Naive thymus-derived CD4-positive, alpha-beta T cell (primary cell): ENCODE results near the gene ABCA2. TPM values are rescaled to one million over a fixed set of nuclear protein-coding genes. Genes with fewer than 3 reads are reported as not detected.

Experiments used
- ATAC-seq: fragments of 150-1000 bp; cut with Tn5 transposase; 2 replicates; pipeline ENCODE4 v1.10.0; 2021; ENCODE audit warnings: mild to moderate bottlenecking, moderate library complexity
- CTCF ChIA-PET: fragments of 350-600 bp; sonication (Branson Sonifier 250); formaldehyde crosslinking; loops from one replicate; lab custom pipeline; 2021; ENCODE audit warnings: antibody characterized with exemption; lab: Charles Lee
- POLR2A ChIA-PET: fragments of 350-600 bp; sonication (Branson Sonifier 250); formaldehyde crosslinking; loops from one replicate; lab custom pipeline; 2021; ENCODE audit warnings: antibody characterized with exemption, inconsistent platforms; lab: Charles Lee
- DNase-seq, 9 donors: peaks; one replicate each; pipeline versions ENCODE4 v3.0.0 to v3.0.0-alpha.2; 2020 to 2022; ENCODE audit warnings: mixed read lengths in 1 of 9
- H3K27ac ChIP-seq: one replicate; pipeline ENCODE4 v1.7.0; 2013; ENCODE audit warnings: mild to moderate bottlenecking, low read depth, low read length, moderate library complexity
- H3K27me3 ChIP-seq, 2 donors: one replicate each; pipeline ENCODE4 v1.7.0; 2013; ENCODE audit warnings: low read length in 2 of 2, mild to moderate bottlenecking in 2 of 2, moderate library complexity in 2 of 2; ENCODE audit not compliant: control insufficient read depth in 2 of 2, insufficient read depth in 2 of 2
- H3K36me3 ChIP-seq, 3 experiments: 1 replicate in 2 of 3; 2 replicates in 1 of 3; pipeline ENCODE4 v1.7.0; 2013; ENCODE audit warnings: low read length in 3 of 3, mild to moderate bottlenecking in 3 of 3, moderate library complexity in 1 of 3; ENCODE audit not compliant: insufficient read depth in 3 of 3, control insufficient read depth in 2 of 3
- H3K4me1 ChIP-seq, 2 donors: one replicate each; pipeline ENCODE4 v1.7.0; 2013; ENCODE audit warnings: low read length in 2 of 2, mild to moderate bottlenecking in 2 of 2, moderate library complexity in 1 of 2; ENCODE audit not compliant: control insufficient read depth in 2 of 2, insufficient read depth in 2 of 2
- H3K4me3 ChIP-seq: 2 replicates; pipeline ENCODE4 v1.7.0; 2013; ENCODE audit warnings: mild to moderate bottlenecking, low read length
- H3K9me3 ChIP-seq, 3 experiments: 1 replicate in 2 of 3; 2 replicates in 1 of 3; pipeline ENCODE4 v1.7.0; 2013; ENCODE audit warnings: low read length in 3 of 3; ENCODE audit not compliant: control insufficient read depth in 2 of 3
- H3K27ac Mint-ChIP-seq, 9 donors: one replicate each; pipeline ENCODE4 v1.8.0; 2020 to 2022; ENCODE audit warnings: mixed read lengths in 9 of 9, mild to moderate bottlenecking in 8 of 9, moderate library complexity in 5 of 9, inconsistent platforms in 2 of 9
- H3K27me3 Mint-ChIP-seq, 5 donors: one replicate each; pipeline ENCODE4 v1.8.0; 2021 to 2022; ENCODE audit warnings: mixed read lengths in 5 of 5, mild to moderate bottlenecking in 1 of 5
- H3K36me3 Mint-ChIP-seq, 5 donors: one replicate each; pipeline ENCODE4 v1.8.0; 2020 to 2022; ENCODE audit warnings: mixed read lengths in 5 of 5, mild to moderate bottlenecking in 3 of 5, inconsistent platforms in 1 of 5
- H3K4me1 Mint-ChIP-seq, 7 donors: one replicate each; pipeline ENCODE4 v1.8.0; 2020 to 2022; ENCODE audit warnings: mixed read lengths in 7 of 7, mild to moderate bottlenecking in 3 of 7, inconsistent platforms in 1 of 7
- H3K4me3 Mint-ChIP-seq, 10 donors: one replicate each; pipeline ENCODE4 v1.8.0; 2020 to 2022; ENCODE audit warnings: mild to moderate bottlenecking in 10 of 10, mixed read lengths in 10 of 10, moderate library complexity in 6 of 10, inconsistent platforms in 2 of 10
- H3K9me3 Mint-ChIP-seq, 11 donors: one replicate each; pipeline ENCODE4 v1.8.0; 2020 to 2022; ENCODE audit warnings: mixed read lengths in 11 of 11, mild to moderate bottlenecking in 4 of 11, inconsistent platforms in 1 of 11, moderate library complexity in 1 of 11
- intact Hi-C, 2 donors: fragments of 100-400 bp; cut with micrococcal nuclease; formaldehyde crosslinking; loops; one replicate each; pipeline ENCODE4 v1.15.1; 2023
- polyA plus RNA-seq, 2 donors: library from polyadenylated mRNA; unstranded; fragments of 300-500 nt; fragmentation: Illumina TruSeq; gene quantifications; one replicate each; pipeline ENCODE4 v1.2.3, GENCODE V29; 2021
- total RNA-seq, 6 experiments: library from RNA in 5 of 6; stranded (reverse) in 5 of 6; gene quantifications; 1 replicate in 5 of 6; 2 replicates in 1 of 6; pipeline ENCODE4 v1.2.3 and lab custom pipeline; 2021 to 2026

ABCA2 gene
- total and polyA plus RNA-seq, 7 experiments from 2014 or later = 1.8 to 112 (median 25.1) TPM

GRCh38 chr9:136969774-136970173 lies 58.3 kb downstream of the ABCA2 start:
- Mint-ChIP-seq H3K4me1 (peaks cover 0 to 18% (median 13%) of the 10 kb centered on the region in 7 donors), H3K27ac (no peak overlapping the region), H3K36me3 (no peaks in the 10 kb centered on the region), H3K4me3 (no peak overlapping the region), H3K27me3 (peaks cover 0 to 4% (median 0%) of the 10 kb centered on the region in 5 donors), H3K9me3 (no peaks in the 10 kb centered on the region)
- ChIA-PET CTCF (no interaction called here), POLR2A (no interaction called here)
- Histone ChIP-seq H3K4me1 (peaks cover 12 to 24% of the 10 kb centered on the region in 2 donors), H3K36me3 (no peaks in the 10 kb centered on the region), H3K4me3 (no peak overlapping the region), H3K27me3 (no peaks in the 10 kb centered on the region), H3K27ac (no peak overlapping the region), H3K9me3 (no peaks in the 10 kb centered on the region)
- DNase-seq (no peak), ATAC-seq (no peak)
- intact Hi-C loops = no loop called here

- H3K27ac Mint-ChIP-seq = no peak overlapping the region
- H3K9me3 Mint-ChIP-seq = no peaks in the 10 kb centered on the region
- H3K4me3 Mint-ChIP-seq = no peak overlapping the region
- H3K27me3 ChIP-seq = no peaks in the 10 kb centered on the region
- intact Hi-C loops = no loop called here
- ATAC-seq (no peak), DNase-seq (no peak)
- ChIA-PET POLR2A (no interaction called here), CTCF (no interaction called here)
- no peaks in the 10 kb centered on the region for H3K9me3 ChIP-seq
- no peaks in the 10 kb centered on the region for H3K36me3 Mint-ChIP-seq
- H3K4me3 ChIP-seq = no peak overlapping the region
- no peak overlapping the region for H3K27ac ChIP-seq
- peaks cover 0 to 22% (median 15%) of the 10 kb centered on the region in 7 donors for H3K4me1 Mint-ChIP-seq
- no peaks in the 10 kb centered on the region for H3K36me3 ChIP-seq
- H3K4me1 ChIP-seq = peaks cover 12 to 24% of the 10 kb centered on the region in 2 donors
- peaks cover 0 to 6% (median 0%) of the 10 kb centered on the region in 5 donors for H3K27me3 Mint-ChIP-seq
Measured at GRCh38 chr9:136969150-136969549, 58.9 kb downstream of the ABCA2 start.

GRCh38 chr9:136968333-136969127 lies 59.5 kb downstream of the ABCA2 start:
- Mint-ChIP-seq H3K4me1 (peaks cover 0 to 22% (median 15%) of the 10 kb centered on the region in 7 donors), H3K27ac (no peak overlapping the region), H3K27me3 (peaks cover 0 to 6% (median 0%) of the 10 kb centered on the region in 5 donors), H3K4me3 (no peak overlapping the region), H3K9me3 (no peaks in the 10 kb centered on the region), H3K36me3 (no peaks in the 10 kb centered on the region)
- ChIA-PET POLR2A (no interaction called here), CTCF (no interaction called here)
- H3K4me1 ChIP-seq = peaks cover 12 to 24% of the 10 kb centered on the region in 2 donors
- H3K4me3 ChIP-seq = no peak overlapping the region
- ATAC-seq (no peak), DNase-seq (no peak)
- H3K27me3 ChIP-seq = no peaks in the 10 kb centered on the region
- no peaks in the 10 kb centered on the region for H3K9me3 ChIP-seq
- H3K27ac ChIP-seq = no peak overlapping the region
- intact Hi-C loops = no loop called here
- H3K36me3 ChIP-seq = no peaks in the 10 kb centered on the region

GRCh38 chr9:136965771-136966484 lies 62.1 kb downstream of the ABCA2 start:
- intact Hi-C loops = no loop called here
- Mint-ChIP-seq H3K4me3 (peak overlapping the region; percentile 21 to 84 (median 71)), H3K9me3 (no peaks in the 10 kb centered on the region), H3K27ac (peak overlapping the region in 6 of 9 donors; percentile 8 to 89 (median 54)), H3K4me1 (peaks cover 0 to 30% (median 16%) of the 10 kb centered on the region in 7 donors), H3K36me3 (no peaks in the 10 kb centered on the region), H3K27me3 (peaks cover 0 to 6% (median 0%) of the 10 kb centered on the region in 5 donors)
- Histone ChIP-seq H3K36me3 (no peaks in the 10 kb centered on the region), H3K4me3 (peak overlapping the region; percentile 40), H3K9me3 (no peaks in the 10 kb centered on the region), H3K27me3 (no peaks in the 10 kb centered on the region), H3K4me1 (peaks cover 12 to 44% of the 10 kb centered on the region in 2 donors), H3K27ac (no peak overlapping the region)
- ATAC-seq (peak; percentile 36), DNase-seq (no peak)
- ChIA-PET POLR2A (interaction anchor here (1.2 kb wide), 1 partner anchor 27 kb away, joined by 3 read pairs; no protein-coding TSS in a partner anchor), CTCF (no interaction called here)

GRCh38 chr9:136964833-136965422 lies 63.1 kb downstream of the ABCA2 start:
- no peaks in the 10 kb centered on the region for H3K9me3 Mint-ChIP-seq
- Histone ChIP-seq H3K27me3 (no peaks in the 10 kb centered on the region), H3K4me3 (no peak overlapping the region), H3K9me3 (no peaks in the 10 kb centered on the region), H3K36me3 (no peaks in the 10 kb centered on the region), H3K4me1 (peaks cover 12 to 49% of the 10 kb centered on the region in 2 donors), H3K27ac (no peak overlapping the region)
- ATAC-seq (no peak), DNase-seq (no peak)
- peak overlapping the region in 4 of 10 donors; percentile 13 to 48 (median 33) for H3K4me3 Mint-ChIP-seq
- peaks cover 0 to 6% (median 0%) of the 10 kb centered on the region in 5 donors for H3K27me3 Mint-ChIP-seq
- peaks cover 0 to 36% (median 21%) of the 10 kb centered on the region in 7 donors for H3K4me1 Mint-ChIP-seq
- no peak overlapping the region for H3K27ac Mint-ChIP-seq
- CTCF ChIA-PET = no interaction called here
- POLR2A ChIA-PET = interaction anchor here (0.7 to 1.2 kb wide), 2 partner anchors 9 to 28 kb away, joined by 3 read pairs; no protein-coding TSS in a partner anchor
- no peaks in the 10 kb centered on the region for H3K36me3 Mint-ChIP-seq
- intact Hi-C loops = no loop called here

GRCh38 chr9:136964171-136964689 lies 63.8 kb downstream of the ABCA2 start:
- Histone ChIP-seq H3K4me3 (no peak overlapping the region), H3K27ac (no peak overlapping the region), H3K36me3 (no peaks in the 10 kb centered on the region), H3K9me3 (no peaks in the 10 kb centered on the region), H3K4me1 (peaks cover 12 to 56% of the 10 kb centered on the region in 2 donors), H3K27me3 (no peaks in the 10 kb centered on the region)
- POLR2A ChIA-PET = interaction anchor here (0.7 kb wide), 1 partner anchor 10 kb away, joined by 3 read pairs; no protein-coding TSS in a partner anchor
- Mint-ChIP-seq H3K27ac (no peak overlapping the region), H3K4me1 (peaks cover 0 to 37% (median 22%) of the 10 kb centered on the region in 7 donors), H3K36me3 (no peaks in the 10 kb centered on the region), H3K4me3 (no peak overlapping the region), H3K27me3 (peaks cover 0 to 6% (median 0%) of the 10 kb centered on the region in 5 donors), H3K9me3 (no peaks in the 10 kb centered on the region)
- ATAC-seq (no peak), DNase-seq (no peak)
- intact Hi-C loops = no loop called here
- CTCF ChIA-PET = no interaction called here
